HEK293T (cell line): ENCODE results near the gene NPC1.

Source experiments
- FOXK2 ChIP-seq: fragments of 450-650 bp; IDR thresholded peaks from 2 replicates; pipeline ENCODE4 v1.6.1; 2016; ENCODE audit warnings: mild to moderate bottlenecking
- NFRKB ChIP-seq: fragments of 450-650 bp; IDR thresholded peaks from 2 replicates; pipeline ENCODE4 v1.6.1; 2016; ENCODE audit warnings: mild to moderate bottlenecking, moderate library complexity
- SUZ12 ChIP-seq: fragments of 450-650 bp; IDR thresholded peaks from 2 replicates; pipeline ENCODE4 v1.6.1; 2016; ENCODE audit warnings: mild to moderate bottlenecking
- TARDBP ChIP-seq: fragments of 450-650 bp; IDR thresholded peaks from 2 replicates; pipeline ENCODE4 v1.6.1; 2016

GRCh38 chr18:23584019-23584983, 2.0 kb downstream of the NPC1 start:
- TF ChIP-seq NFRKB, result no peak
- no peak for TF ChIP-seq SUZ12
- no peak for TF ChIP-seq TARDBP
- no peak for TF ChIP-seq FOXK2
